GM23248 (cell line): ENCODE data around the gene ABI3. TPM values are rescaled to one million over a fixed set of nuclear protein-coding genes. Genes with fewer than 3 reads are reported as not detected.

Experiments
- DNase-seq: peaks from one replicate; pipeline ENCODE4 v3.0.0-alpha.2; 2015
- H2AFZ ChIP-seq: fragments of 200-600 bp; sonication (generic); 2 replicates; pipeline ENCODE4 v1.6.1; 2016; ENCODE audit warnings: antibody characterized with exemption
- H3F3A ChIP-seq: fragments of 200-600 bp; sonication (generic); 2 replicates; pipeline ENCODE4 v1.6.1; 2016; ENCODE audit warnings: mild to moderate bottlenecking, antibody characterized with exemption, mixed run types; ENCODE audit not compliant: insufficient read depth
- H3K27ac ChIP-seq: fragments of 200-600 bp; sonication (generic); 2 replicates; pipeline ENCODE4 v1.5.1; 2016; ENCODE audit warnings: mild to moderate bottlenecking
- H3K27me3 ChIP-seq: fragments of 200-600 bp; sonication (generic); replicated peaks from 2 replicates; pipeline ENCODE4 v1.6.1; 2016; ENCODE audit warnings: mild to moderate bottlenecking; ENCODE audit not compliant: insufficient read depth
- H3K36me3 ChIP-seq: fragments of 200-600 bp; sonication (generic); 2 replicates; pipeline ENCODE4 v1.6.1; 2016; ENCODE audit warnings: low read depth, mild to moderate bottlenecking
- H3K4me1 ChIP-seq: fragments of 200-600 bp; sonication (generic); 2 replicates; pipeline ENCODE4 v1.6.1; 2016; ENCODE audit warnings: mild to moderate bottlenecking; ENCODE audit not compliant: insufficient read depth
- H3K4me2 ChIP-seq: fragments of 200-600 bp; sonication (generic); one replicate; pipeline ENCODE4 v1.6.1; 2016; ENCODE audit warnings: mild to moderate bottlenecking; ENCODE audit not compliant: unreplicated experiment
- H3K4me3 ChIP-seq: fragments of 200-600 bp; sonication (generic); 2 replicates; pipeline ENCODE4 v1.5.1; 2016; ENCODE audit warnings: mild to moderate bottlenecking
- H3K79me2 ChIP-seq: fragments of 200-600 bp; sonication (generic); 2 replicates; pipeline ENCODE4 v1.6.1; 2016; ENCODE audit warnings: mild to moderate bottlenecking; ENCODE audit not compliant: insufficient read depth
- H3K9ac ChIP-seq: fragments of 200-600 bp; sonication (generic); 2 replicates; pipeline ENCODE4 v1.6.1; 2016; ENCODE audit warnings: mild to moderate bottlenecking
- H3K9me2 ChIP-seq: fragments of 200-600 bp; sonication (generic); 2 replicates; pipeline ENCODE4 v1.6.1; 2016; ENCODE audit warnings: mixed run types, mild to moderate bottlenecking, moderate library complexity; ENCODE audit not compliant: insufficient read depth
- H3K9me3 ChIP-seq: fragments of 200-600 bp; sonication (generic); one replicate; pipeline ENCODE4 v1.6.1; 2017; ENCODE audit warnings: low read depth
- H4K20me1 ChIP-seq: fragments of 200-600 bp; sonication (generic); 2 replicates; pipeline ENCODE4 v1.6.0; 2016; ENCODE audit not compliant: insufficient read depth
- EZH2 ChIP-seq: fragments of 200-600 bp; sonication (generic); IDR thresholded peaks from 2 replicates; pipeline ENCODE4 v1.6.1; 2018; ENCODE audit warnings: antibody characterized with exemption, mild to moderate bottlenecking; ENCODE audit not compliant: insufficient read depth, poor library complexity, severe bottlenecking
- EZH2phosphoT487 ChIP-seq: fragments of 200-600 bp; sonication (generic); IDR thresholded peaks from 2 replicates; pipeline ENCODE4 v1.6.1; 2018; ENCODE audit warnings: antibody characterized with exemption, moderate library complexity, mild to moderate bottlenecking, low read depth; ENCODE audit not compliant: insufficient read depth
- WGBS, 2 experiments: methylation state at CpG; one replicate each; pipeline ENCODE4 v1.1.6; 2015 to 2017; ENCODE audit warnings: low lambda C conversion rate in 2 of 2, low coverage in 1 of 2; ENCODE audit errors: missing lambda C conversion rate in 2 of 2; 5-methylcytosine and 5-hydroxymethylcytosine counted together
- in situ Hi-C: fragments of 300-500 bp; cut with MboI; formaldehyde crosslinking; loops from 2 replicates; pipeline ENCODE4 v1.15.0; 2020
- polyA plus RNA-seq: library from polyadenylated mRNA; unstranded; fragments of >200 nt; fragmentation: Nextera tagmentation; extraction: Ambion mirVana; gene quantifications from 2 replicates; pipeline ENCODE4 v1.2.1, GENCODE V29; 2016
- total RNA-seq: library from RNA; depleted of rRNA; stranded (reverse); fragments of >200 nt; shearing (Covaris generic); gene quantifications from 2 replicates; pipeline ENCODE4 v1.2.3, GENCODE V29; 2014

ABI3 gene
- total and polyA plus RNA-seq, 2 experiments from 2014 or later, result not detected

DNA sequence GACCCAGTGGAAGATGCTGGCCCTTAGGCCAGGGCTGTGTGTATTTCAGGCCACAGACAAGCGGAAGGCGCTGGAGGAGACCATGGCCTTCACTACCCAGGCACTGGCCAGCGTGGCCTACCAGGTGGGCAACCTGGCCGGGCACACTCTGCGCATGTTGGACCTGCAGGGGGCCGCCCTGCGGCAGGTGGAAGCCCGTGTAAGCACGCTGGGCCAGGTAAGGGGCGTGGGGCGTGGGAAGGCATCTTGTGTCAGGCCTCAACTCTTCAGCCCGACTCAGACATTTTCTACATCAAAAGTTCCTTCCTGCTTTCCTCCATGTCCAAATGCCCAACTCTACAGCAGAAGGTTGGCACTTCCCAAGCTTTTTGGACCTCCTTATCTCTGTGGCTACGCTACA lies 6.0 kb downstream of the ABI3 start:
- H3K27me3 ChIP-seq, result peaks cover 5% of the 10 kb centered on the region
- H2AFZ ChIP-seq, result no peak overlapping the region
- no peak overlapping the region for H3K27ac ChIP-seq
- DNase-seq, result no peak
- in situ Hi-C loops, result no loop called here
- H3K9ac ChIP-seq, result no peak overlapping the region
- H3K9me2 ChIP-seq, result no peaks in the 10 kb centered on the region
- no peak overlapping the region for H3K4me2 ChIP-seq
- H3K9me3 ChIP-seq, result no peaks in the 10 kb centered on the region
- no peaks in the 10 kb centered on the region for H3K36me3 ChIP-seq
- H3K4me1 ChIP-seq, result no peaks in the 10 kb centered on the region
- no peaks in the 10 kb centered on the region for H3K79me2 ChIP-seq
- WGBS, 2 experiments, result 78 to 79% methylated on average over 13 of the region's 13 CpGs
- H3F3A ChIP-seq, result no peaks in the 10 kb centered on the region
- TF ChIP-seq EZH2 (no peak), EZH2phosphoT487 (no peak)
- no peak overlapping the region for H3K4me3 ChIP-seq
- no peaks in the 10 kb centered on the region for H4K20me1 ChIP-seq

DNA sequence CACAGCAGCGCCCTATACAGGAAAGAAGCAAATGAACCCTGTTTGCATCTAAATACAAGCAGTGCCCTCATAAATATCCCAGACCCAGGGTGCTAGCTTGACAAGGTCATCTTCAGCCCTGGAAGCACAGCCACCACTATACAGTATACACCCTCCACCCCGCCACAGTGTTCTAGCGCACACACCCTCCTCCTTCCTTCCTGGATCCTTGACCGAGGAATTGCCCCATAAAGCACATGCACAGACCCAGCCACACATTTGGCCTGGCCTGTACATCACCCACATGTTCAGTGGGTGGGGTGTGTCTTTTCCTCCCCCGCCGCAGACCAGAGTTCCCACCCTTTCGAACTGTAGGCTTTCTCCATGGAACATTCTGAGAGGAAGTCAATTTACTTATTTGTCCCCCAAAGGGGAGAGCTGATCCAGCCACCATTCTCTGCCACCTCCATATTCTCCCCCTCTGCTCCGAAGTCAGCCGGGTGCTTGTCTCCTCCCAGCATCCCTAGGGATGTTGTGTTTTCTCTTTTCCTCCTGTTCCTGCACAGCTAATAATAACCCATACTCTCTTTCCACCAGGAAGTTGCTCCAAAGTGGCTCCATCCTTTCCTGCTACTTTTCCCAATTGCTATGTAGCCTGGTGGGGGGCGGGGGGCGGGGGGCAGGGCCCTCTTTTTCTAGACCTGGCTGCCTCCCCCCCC lies 6.6 kb downstream of the ABI3 start:
- DNase-seq, result no peak
- H4K20me1 ChIP-seq, result no peaks in the 10 kb centered on the region
- H3K9me3 ChIP-seq, result no peaks in the 10 kb centered on the region
- no peak overlapping the region for H3K4me2 ChIP-seq
- no peak overlapping the region for H2AFZ ChIP-seq
- no peaks in the 10 kb centered on the region for H3K79me2 ChIP-seq
- no peaks in the 10 kb centered on the region for H3K9me2 ChIP-seq
- in situ Hi-C loops, result no loop called here
- H3K4me1 ChIP-seq, result no peaks in the 10 kb centered on the region
- no peak overlapping the region for H3K9ac ChIP-seq
- H3K27ac ChIP-seq, result no peak overlapping the region
- peaks cover 5% of the 10 kb centered on the region; the same call in 1 of the 2 replicates for H3K27me3 ChIP-seq
- WGBS, 2 experiments, result 54 to 60% methylated on average over 11 of the region's 11 CpGs
- H3K4me3 ChIP-seq, result no peak overlapping the region
- no peaks in the 10 kb centered on the region for H3K36me3 ChIP-seq
- H3F3A ChIP-seq, result no peaks in the 10 kb centered on the region
- TF ChIP-seq EZH2phosphoT487, result no peak
- no peak for TF ChIP-seq EZH2

DNA sequence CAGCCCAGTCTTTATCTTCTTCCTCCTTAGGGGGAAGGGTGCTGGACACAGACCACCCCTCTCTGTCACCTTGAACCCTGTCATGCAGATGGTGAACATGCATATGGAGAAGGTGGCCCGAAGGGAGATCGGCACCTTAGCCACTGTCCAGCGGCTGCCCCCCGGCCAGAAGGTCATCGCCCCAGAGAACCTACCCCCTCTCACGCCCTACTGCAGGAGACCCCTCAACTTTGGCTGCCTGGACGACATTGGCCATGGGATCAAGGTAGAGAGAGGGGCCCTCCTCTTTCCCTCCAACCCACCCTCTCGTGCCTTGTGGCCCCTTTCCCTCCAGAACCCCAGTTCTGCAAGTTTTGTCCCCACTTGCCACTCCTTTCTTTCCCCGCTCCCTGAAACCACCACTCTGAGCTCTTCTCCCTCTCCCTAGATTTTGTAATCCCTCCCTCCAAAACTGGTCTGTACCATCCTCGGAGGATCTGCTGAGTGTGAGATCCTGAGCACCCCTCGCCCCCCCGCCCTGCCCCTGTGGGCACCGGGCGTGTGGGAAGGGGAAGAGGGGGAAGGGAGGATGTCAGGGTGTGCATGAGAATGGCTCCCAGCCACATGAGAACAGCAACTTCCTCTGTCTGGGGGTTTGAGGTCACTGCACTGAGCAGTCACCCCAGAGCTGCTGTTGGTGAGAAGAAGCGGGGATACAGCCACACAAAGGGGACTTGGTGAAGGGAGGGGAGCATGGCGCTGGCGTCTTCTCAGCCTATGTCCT lies 7.3 kb downstream of the ABI3 start:
- Histone ChIP-seq H3K4me1 (no peaks in the 10 kb centered on the region), H3K27ac (no peak overlapping the region), H3F3A (no peaks in the 10 kb centered on the region), H3K9me2 (no peaks in the 10 kb centered on the region), H3K4me2 (no peak overlapping the region), H2AFZ (no peak overlapping the region), H3K9me3 (no peaks in the 10 kb centered on the region), H3K36me3 (no peaks in the 10 kb centered on the region), H3K9ac (no peak overlapping the region), H3K79me2 (no peaks in the 10 kb centered on the region), H4K20me1 (no peaks in the 10 kb centered on the region), H3K4me3 (no peak overlapping the region), H3K27me3 (peaks cover 2% of the 10 kb centered on the region; the same call in 1 of the 2 replicates)
- in situ Hi-C loops, result no loop called here
- WGBS, 2 experiments, result 64 to 68% methylated on average over 15 to 17 of the region's 17 CpGs
- no peak for DNase-seq
- TF ChIP-seq EZH2phosphoT487, result no peak

DNA sequence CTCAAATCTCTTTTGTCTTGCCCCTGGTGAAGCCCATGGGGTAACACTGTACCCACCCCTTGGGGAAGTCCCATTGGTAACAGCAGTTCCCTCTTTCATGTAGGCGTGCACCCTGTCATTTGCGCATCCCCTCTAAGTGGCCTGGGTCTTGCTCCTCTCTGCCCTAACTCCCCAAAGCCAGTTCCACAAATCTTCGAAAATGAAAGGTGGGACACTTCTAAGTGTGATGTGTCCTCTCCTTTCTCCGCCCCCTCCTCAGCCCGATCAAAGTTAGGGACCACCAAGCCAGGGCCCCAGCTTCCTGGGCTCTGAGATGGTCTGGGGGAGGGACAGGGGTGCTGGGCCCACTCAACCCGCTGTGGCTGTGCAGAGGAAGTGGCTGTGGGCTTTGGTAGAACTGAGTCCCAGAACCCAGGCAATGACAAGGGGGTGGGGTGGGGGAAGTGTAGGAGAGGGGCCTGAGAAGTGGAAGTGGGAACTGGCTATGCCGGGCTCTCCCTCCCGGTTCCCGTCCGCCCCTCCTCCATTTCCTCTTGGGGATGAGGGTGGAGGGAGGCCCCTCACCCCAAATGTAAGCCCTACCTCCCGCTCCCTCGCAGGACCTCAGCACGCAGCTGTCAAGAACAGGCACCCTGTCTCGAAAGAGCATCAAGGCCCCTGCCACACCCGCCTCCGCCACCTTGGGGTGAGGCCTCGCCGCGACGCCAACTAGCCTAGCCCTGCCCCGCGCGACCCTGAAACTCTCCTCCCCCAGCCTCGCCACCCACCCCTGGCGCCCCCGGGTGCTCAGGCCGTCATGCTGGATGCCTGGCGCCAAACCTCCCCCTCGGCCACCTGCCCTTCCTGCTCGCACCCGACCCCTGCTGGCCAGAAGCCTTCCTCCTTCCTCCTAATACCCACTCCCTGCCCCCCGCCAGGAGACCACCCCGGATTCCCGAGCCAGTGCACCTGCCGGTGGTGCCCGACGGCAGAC lies 8.7 kb downstream of the ABI3 start:
- TF ChIP-seq EZH2, result no peak
- no peak for TF ChIP-seq EZH2phosphoT487
- DNase-seq, result no peak

More for the DNA sequence above, 8.7 kb downstream of the ABI3 start:
- Histone ChIP-seq H3K4me1 (no peaks in the 10 kb centered on the region), H3K36me3 (no peaks in the 10 kb centered on the region), H3K4me3 (no peak overlapping the region), H3K4me2 (no peak overlapping the region), H3K9me3 (no peaks in the 10 kb centered on the region), H3K9me2 (no peaks in the 10 kb centered on the region), H3K79me2 (no peaks in the 10 kb centered on the region), H3K27ac (no peak overlapping the region), H4K20me1 (no peaks in the 10 kb centered on the region), H3K9ac (no peak overlapping the region), H3F3A (no peaks in the 10 kb centered on the region), H2AFZ (no peak overlapping the region), H3K27me3 (peaks cover 16% of the 10 kb centered on the region)
- in situ Hi-C loops, result no loop called here
- WGBS, 2 experiments, result 35 to 37% methylated on average over 21 to 37 of the region's 37 CpGs
